Upper lobe of left lung (tissue), 4 donors: ENCODE results near the gene CDH7.

Experiments
- EP300 ChIP-seq, 4 donors: sonication (generic); formaldehyde crosslinking; IDR thresholded peaks; one replicate each; pipeline ENCODE4 v1.5.1; 2017; ENCODE audit warnings: antibody characterized with exemption in 4 of 4, control low read depth in 2 of 4
- POLR2A ChIP-seq, 4 donors: fragments of 450-650 bp; IDR thresholded peaks; one replicate each; pipeline ENCODE4 v1.5.1; 2016 to 2017; ENCODE audit warnings: antibody characterized with exemption in 4 of 4, mild to moderate bottlenecking in 2 of 4
- POLR2AphosphoS5 ChIP-seq, 2 donors: sonication (generic); formaldehyde crosslinking; IDR thresholded peaks; one replicate each; pipeline ENCODE4 v1.5.1; 2017; ENCODE audit warnings: antibody characterized with exemption in 2 of 2
- TF ChIP-seq, protein P1 (sequence below), 6 experiments: fragments of 450-650 bp in 4 of 6; fragments of 200-600 bp in 2 of 6; sonication (generic) in 2 of 6; IDR thresholded peaks; one replicate each; pipeline ENCODE4 v1.5.1; 2016 to 2019; ENCODE audit warnings: antibody characterized with exemption in 6 of 6

DNA sequence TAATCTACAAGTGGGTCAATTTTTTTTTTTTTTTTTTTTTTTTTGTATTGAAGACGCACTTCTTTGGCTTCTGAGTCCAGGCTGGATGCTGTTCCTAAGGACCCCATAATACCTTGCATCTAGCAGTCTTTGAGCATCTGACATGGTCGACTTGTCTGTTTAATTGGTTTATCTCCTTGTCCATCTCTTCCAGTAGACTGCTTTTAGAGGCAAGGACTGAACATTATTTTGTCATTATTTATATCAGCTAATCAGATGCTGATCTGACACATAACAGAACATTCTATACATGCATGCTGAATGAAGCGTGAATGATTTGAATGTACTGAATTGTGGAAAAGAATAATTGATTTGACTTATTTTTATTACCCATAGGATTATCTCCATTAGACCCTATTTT lies 118.7 kb downstream of the CDH7 start:
- TF ChIP-seq, protein P1, sequence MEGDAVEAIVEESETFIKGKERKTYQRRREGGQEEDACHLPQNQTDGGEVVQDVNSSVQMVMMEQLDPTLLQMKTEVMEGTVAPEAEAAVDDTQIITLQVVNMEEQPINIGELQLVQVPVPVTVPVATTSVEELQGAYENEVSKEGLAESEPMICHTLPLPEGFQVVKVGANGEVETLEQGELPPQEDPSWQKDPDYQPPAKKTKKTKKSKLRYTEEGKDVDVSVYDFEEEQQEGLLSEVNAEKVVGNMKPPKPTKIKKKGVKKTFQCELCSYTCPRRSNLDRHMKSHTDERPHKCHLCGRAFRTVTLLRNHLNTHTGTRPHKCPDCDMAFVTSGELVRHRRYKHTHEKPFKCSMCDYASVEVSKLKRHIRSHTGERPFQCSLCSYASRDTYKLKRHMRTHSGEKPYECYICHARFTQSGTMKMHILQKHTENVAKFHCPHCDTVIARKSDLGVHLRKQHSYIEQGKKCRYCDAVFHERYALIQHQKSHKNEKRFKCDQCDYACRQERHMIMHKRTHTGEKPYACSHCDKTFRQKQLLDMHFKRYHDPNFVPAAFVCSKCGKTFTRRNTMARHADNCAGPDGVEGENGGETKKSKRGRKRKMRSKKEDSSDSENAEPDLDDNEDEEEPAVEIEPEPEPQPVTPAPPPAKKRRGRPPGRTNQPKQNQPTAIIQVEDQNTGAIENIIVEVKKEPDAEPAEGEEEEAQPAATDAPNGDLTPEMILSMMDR (IDR thresholded peaks at IDR 0.05): no peak
- TF ChIP-seq POLR2AphosphoS5 (IDR thresholded peaks at IDR 0.05) (no peak), EP300 (IDR thresholded peaks at IDR 0.05) (no peak), POLR2A (IDR thresholded peaks at IDR 0.05) (no peak)
